ENCODE measurements around the gene TP53I11. TPM values are rescaled to one million over a fixed set of nuclear protein-coding genes. Genes with fewer than 3 reads are reported as not detected.

TP53I11 gene
- total RNA-seq, 1 experiment from 2014 or later: 7.7 TPM

GRCh38 chr11:44963948-44964347, 13.3 kb upstream of the TP53I11 start:
- Histone ChIP-seq H3K4me3 (ENCODE audit: low read depth, low read length) (no peak overlapping the region), H3K27me3 (replicated peaks; ENCODE audit: control insufficient read depth, insufficient read depth, low read length) (no peaks in the 10 kb centered on the region), H3K9me3 (no peaks in the 10 kb centered on the region), H3K36me3 (ENCODE audit: control insufficient read depth, insufficient read depth, low read length) (no peaks in the 10 kb centered on the region), H3K4me1 (peaks cover 4% of the 10 kb centered on the region; the same call in 1 of the 2 replicates)
- intact Hi-C loops (cut with micrococcal nuclease; ENCODE audit: unreplicated experiment): no loop called here
- no TSS peak for BruUV-seq (replicated peaks)
- ChIA-PET CTCF (interaction anchor here (1.5 kb wide), 1 partner anchor 28 kb away, joined by 8 read pairs; no protein-coding TSS in a partner anchor), POLR2A (no interaction called here)
- Mint-ChIP-seq H3K36me3 (ENCODE audit: insufficient read depth, unreplicated experiment) (no peaks in the 10 kb centered on the region), H3K9me3 (ENCODE audit: unreplicated experiment) (no peaks in the 10 kb centered on the region), H3K27ac (ENCODE audit: unreplicated experiment) (no peak overlapping the region), H3K4me1 (ENCODE audit: low read depth, unreplicated experiment) (no peaks in the 10 kb centered on the region), H3K4me3 (ENCODE audit: unreplicated experiment) (no peak overlapping the region), H3K27me3 (ENCODE audit: insufficient read depth, unreplicated experiment) (no peaks in the 10 kb centered on the region)
- no peak for TF ChIP-seq CTCF (IDR thresholded peaks at IDR 0.05; ENCODE audit: insufficient read depth in 1 of 2, low read depth in 1 of 2, low read length in 1 of 2, severe bottlenecking in 1 of 2, unreplicated experiment in 1 of 2)
- DNase-seq: no peak

- BruUV-seq (replicated peaks): no TSS peak
- Histone ChIP-seq H3K36me3 (ENCODE audit: control insufficient read depth, insufficient read depth, low read length) (no peaks in the 10 kb centered on the region), H3K4me3 (ENCODE audit: low read depth, low read length) (no peak overlapping the region), H3K27me3 (replicated peaks; ENCODE audit: control insufficient read depth, insufficient read depth, low read length) (no peaks in the 10 kb centered on the region), H3K9me3 (no peaks in the 10 kb centered on the region), H3K4me1 (peaks cover 4% of the 10 kb centered on the region; the same call in 1 of the 2 replicates)
- Mint-ChIP-seq H3K9me3 (ENCODE audit: unreplicated experiment) (no peaks in the 10 kb centered on the region), H3K36me3 (ENCODE audit: insufficient read depth, unreplicated experiment) (no peaks in the 10 kb centered on the region), H3K4me3 (ENCODE audit: unreplicated experiment) (no peak overlapping the region), H3K27me3 (ENCODE audit: insufficient read depth, unreplicated experiment) (no peaks in the 10 kb centered on the region), H3K27ac (ENCODE audit: unreplicated experiment) (no peak overlapping the region), H3K4me1 (ENCODE audit: low read depth, unreplicated experiment) (no peaks in the 10 kb centered on the region)
- intact Hi-C loops (cut with micrococcal nuclease; ENCODE audit: unreplicated experiment): no loop called here
- no peak for DNase-seq
- ChIA-PET CTCF (no interaction called here), POLR2A (no interaction called here)
- no peak for TF ChIP-seq CTCF (IDR thresholded peaks at IDR 0.05; ENCODE audit: insufficient read depth in 1 of 2, low read depth in 1 of 2, low read length in 1 of 2, severe bottlenecking in 1 of 2, unreplicated experiment in 1 of 2)
These were observed 12.5 kb upstream of the TP53I11 start for GRCh38 chr11:44963136-44963535.

GRCh38 chr11:44962464-44962863, 11.8 kb upstream of the TP53I11 start:
- TF ChIP-seq CTCF (IDR thresholded peaks at IDR 0.05; ENCODE audit: insufficient read depth in 1 of 2, low read depth in 1 of 2, low read length in 1 of 2, severe bottlenecking in 1 of 2, unreplicated experiment in 1 of 2): no peak
- intact Hi-C loops (cut with micrococcal nuclease; ENCODE audit: unreplicated experiment): no loop called here
- Histone ChIP-seq H3K4me3 (ENCODE audit: low read depth, low read length) (no peak overlapping the region), H3K9me3 (no peaks in the 10 kb centered on the region), H3K4me1 (peaks cover 4% of the 10 kb centered on the region; the same call in 1 of the 2 replicates), H3K27me3 (replicated peaks; ENCODE audit: control insufficient read depth, insufficient read depth, low read length) (no peaks in the 10 kb centered on the region), H3K36me3 (ENCODE audit: control insufficient read depth, insufficient read depth, low read length) (no peaks in the 10 kb centered on the region)
- POLR2A ChIA-PET: no interaction called here
- H3K4me1 Mint-ChIP-seq (ENCODE audit: low read depth, unreplicated experiment): no peaks in the 10 kb centered on the region
- H3K27ac Mint-ChIP-seq (ENCODE audit: unreplicated experiment): no peak overlapping the region
- H3K4me3 Mint-ChIP-seq (ENCODE audit: unreplicated experiment): no peak overlapping the region
- H3K36me3 Mint-ChIP-seq (ENCODE audit: insufficient read depth, unreplicated experiment): no peaks in the 10 kb centered on the region
- no peak for DNase-seq
- BruUV-seq (replicated peaks): no TSS peak
- CTCF ChIA-PET: no interaction called here
- no peaks in the 10 kb centered on the region for H3K9me3 Mint-ChIP-seq (ENCODE audit: unreplicated experiment)
- H3K27me3 Mint-ChIP-seq (ENCODE audit: insufficient read depth, unreplicated experiment): no peaks in the 10 kb centered on the region
